A549 treated with RU486 at 1 μM for 4 hours (cell line): Measurements from ENCODE around the gene ADPRM. TPM values are rescaled to one million over a fixed set of nuclear protein-coding genes. Genes with fewer than 3 reads are reported as not detected.

ENCODE experiments used
- total RNA-seq: library from RNA; stranded (reverse); fragments of 200-300 nt; extraction: Qiagen RNA extraction; gene quantifications from 5 replicates; pipeline ENCODE4 v1.2.3, GENCODE V29; 2022; ENCODE audit warnings: low read depth

ADPRM gene, protein sequence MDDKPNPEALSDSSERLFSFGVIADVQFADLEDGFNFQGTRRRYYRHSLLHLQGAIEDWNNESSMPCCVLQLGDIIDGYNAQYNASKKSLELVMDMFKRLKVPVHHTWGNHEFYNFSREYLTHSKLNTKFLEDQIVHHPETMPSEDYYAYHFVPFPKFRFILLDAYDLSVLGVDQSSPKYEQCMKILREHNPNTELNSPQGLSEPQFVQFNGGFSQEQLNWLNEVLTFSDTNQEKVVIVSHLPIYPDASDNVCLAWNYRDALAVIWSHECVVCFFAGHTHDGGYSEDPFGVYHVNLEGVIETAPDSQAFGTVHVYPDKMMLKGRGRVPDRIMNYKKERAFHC
- 5.7 to 9.2 TPM (median 8.0 TPM) in 5 replicates for total RNA-seq

DNA sequence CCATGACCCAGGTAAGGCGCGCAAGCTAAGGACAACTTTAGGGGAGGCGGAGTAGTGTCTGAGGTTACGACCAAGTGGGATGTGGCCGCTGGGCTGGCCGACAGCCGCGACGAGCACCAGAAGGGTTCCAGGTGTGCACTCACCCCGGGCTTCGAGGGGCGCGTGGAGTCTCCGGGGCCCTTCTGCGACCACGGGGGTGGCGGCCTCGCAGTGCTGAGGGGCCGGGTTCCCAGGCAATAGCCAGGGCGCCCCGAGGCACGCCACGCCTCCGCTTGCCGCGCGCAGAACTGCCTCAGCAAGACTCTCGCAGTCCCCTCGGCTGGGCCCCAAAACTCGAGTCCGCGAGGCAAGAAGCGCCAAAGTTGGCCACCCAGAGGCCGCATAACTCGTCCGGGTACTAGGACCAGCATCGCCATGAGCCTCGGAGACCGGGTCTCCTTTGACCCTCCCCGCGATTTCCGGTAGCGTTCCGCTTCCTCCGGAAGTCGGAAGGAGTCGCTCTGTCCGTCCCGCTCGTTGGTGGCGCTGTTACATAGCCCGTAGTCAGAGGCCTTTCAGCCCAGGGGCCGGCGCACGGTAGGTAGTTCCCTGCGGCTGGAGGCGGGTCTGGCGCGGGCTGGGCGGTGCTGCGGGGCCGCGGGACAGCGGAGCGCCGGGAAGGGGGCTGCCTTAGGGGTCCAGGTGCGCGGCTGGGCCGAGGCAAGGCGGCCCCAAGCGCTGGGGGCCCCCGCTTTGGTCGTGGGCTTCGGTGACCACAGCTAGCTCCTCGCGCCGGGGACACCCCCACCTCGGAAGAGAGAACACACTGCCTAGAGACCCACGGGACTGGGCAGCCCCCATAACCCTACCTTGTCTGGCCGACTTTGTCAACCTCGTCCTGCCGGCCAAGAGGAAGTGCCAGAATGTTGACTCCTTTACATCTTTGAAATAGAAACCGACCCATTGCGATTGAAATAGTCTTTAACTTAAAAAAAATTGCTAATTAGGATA lies at the start of gene ADPRM, which contains the start of gene SCO1:
Gene ADPRM (plus strand): TSS at position 503 of the 990 bp plus-strand sequence. CDS start 7,333 bp downstream, outside the sequence.
Gene SCO1 (minus strand): TSS at position 442 of the 990 bp plus-strand sequence. CDS start 26 bp downstream, at position 416.

DNA sequence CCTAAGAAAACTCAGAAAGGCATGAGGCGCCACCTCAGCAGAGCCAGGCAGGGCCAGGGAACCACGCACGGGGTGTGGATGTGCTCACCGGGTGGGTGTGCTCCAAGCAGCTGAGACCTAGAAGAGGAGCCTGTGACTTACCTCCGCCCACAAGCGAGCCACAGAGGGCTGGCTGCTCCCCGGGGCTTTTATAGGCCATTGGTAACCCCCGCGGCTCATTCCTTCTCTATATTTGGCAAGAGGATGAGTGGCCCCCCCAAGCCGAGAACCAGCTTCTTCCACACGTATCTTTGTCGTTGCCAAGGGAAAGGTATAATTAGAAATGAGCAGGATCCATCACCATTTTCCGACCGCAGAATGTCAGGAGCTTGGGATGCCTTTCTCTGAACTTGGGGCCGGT lies 40.2 kb upstream of the ADPRM start, which contains the start of gene MYH3:
Gene MYH3 (minus strand): TSS at position 162 of the 400 bp plus-strand sequence. CDS start 2,245 bp downstream, outside the sequence.

DNA sequence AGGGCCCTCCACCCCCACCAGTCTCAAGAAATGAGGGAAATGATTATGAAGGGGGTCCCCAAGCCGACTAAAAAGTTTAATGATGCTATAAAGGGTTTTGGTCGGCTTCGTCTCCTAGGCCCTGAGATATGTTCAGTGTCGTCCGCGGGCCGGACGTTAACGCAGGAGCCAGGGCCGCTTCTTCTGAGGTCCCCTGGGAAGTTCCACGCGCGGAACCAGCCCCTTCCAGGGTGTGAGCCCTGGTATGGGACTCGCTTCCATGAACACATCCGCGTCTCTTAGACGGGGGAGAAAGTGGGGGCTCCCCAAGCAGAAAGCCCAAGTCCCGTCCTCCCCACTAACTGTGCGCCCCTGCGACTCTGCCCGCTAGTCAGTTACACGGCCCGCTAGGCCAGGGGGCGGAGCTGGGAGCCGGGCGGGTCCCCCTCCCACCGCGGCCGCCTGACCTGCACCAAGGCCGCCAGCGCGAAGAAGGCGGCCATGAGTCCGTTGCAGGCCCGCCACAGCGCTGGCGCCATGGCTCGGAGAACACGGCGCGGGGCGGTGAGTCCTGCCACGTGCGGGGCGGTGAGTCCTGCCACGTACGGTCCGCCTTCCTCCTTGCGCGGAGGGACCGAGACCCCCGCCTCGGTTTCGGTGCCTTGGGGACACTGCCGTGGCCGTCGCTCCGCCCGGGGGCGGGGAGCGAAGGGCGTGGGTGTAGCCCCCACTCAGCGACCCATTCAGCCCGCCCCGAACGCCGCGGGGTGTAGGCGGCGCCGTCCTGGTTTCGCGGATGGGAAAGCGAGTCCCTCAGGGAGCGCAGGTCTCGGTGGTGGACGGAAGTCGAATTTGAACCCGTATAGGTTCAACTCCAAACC lies 32.2 kb downstream of the ADPRM start, which contains the start of gene TMEM220:
Gene TMEM220 (minus strand): TSS at position 690 of the 860 bp plus-strand sequence. CDS start 172 bp downstream, at position 518.

Other genes with a start within 250 kb of the ADPRM start
- not detected in 5 replicates for gene MYH4, start 228.0 kb upstream of the ADPRM start, total RNA-seq
- gene MYH1, start 179.1 kb upstream of the ADPRM start, total RNA-seq, result not detected in 5 replicates
- gene MYH2, start 147.9 kb upstream of the ADPRM start, total RNA-seq, result not detected in 5 replicates
- 0.50 to 1.6 TPM (median 1.1 TPM) in 5 replicates for gene MYH3, start 40.3 kb upstream of the ADPRM start, total RNA-seq
- gene SCO1, start 61 bp upstream of the ADPRM start, total RNA-seq, result 54.8 to 60.6 TPM (median 60.0 TPM) in 5 replicates
- gene TMEM220, start 32.4 kb downstream of the ADPRM start, total RNA-seq, result 2.1 to 3.4 TPM (median 2.9 TPM) in 5 replicates
- not detected in 5 replicates for gene TMEM238L, start 106.5 kb downstream of the ADPRM start, total RNA-seq
- not detected in 5 replicates for gene PIRT, start 140.5 kb downstream of the ADPRM start, total RNA-seq